ENCODE results near the gene SH2D6.
"Not testable (repeated sequence)": the region's sequence is repeated elsewhere in the genome, so short reads cannot be mapped to it uniquely, and the experiment has no call there.

Gene SH2D6

DNA sequence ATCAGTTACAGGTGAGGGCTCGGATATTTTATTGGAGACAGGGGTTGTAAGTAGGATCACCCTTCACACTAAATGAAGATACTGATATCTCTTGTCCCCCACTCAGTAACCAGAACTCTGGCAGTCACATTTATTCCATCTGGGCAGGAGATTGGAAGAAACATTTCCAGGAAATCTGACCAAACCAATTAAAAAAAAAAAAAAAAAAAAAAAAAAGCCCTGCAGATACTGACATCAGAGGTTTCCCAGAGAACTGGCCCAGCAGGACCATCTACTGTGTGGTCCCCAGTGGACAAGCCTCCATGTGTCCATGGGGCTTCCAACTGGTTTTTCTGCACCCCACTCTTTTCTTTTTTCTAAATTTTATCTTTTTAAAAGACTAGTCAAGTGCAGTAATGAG, 41.3 kb downstream of the SH2D6 start:
- in situ Hi-C loops (cut with HindIII; ENCODE audit: low sequenced_read_pairs): loop anchor here (5.0 kb wide), 1 partner anchor 78 kb away; the partner anchor contains the start of gene MAT2A

DNA sequence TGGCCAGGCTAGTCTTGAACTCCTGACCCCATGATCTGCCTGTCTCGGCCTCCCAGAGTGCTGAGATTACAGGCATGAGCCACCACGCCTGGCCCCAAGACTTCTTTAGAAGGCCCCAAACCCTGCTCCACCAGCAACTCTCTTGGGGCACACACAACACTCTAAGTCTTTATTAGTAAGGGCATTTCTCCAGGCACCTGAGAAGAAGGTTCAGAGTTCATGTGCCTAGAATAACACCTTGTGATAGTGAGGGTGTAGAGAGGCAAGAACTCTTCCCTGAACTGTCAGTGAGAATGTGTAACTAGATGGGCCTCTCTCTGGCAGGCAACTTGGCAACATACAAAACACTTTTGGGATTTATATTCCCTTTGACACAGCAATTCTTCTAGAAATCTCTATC, 43.8 kb downstream of the SH2D6 start:
- in situ Hi-C loops (cut with HindIII; ENCODE audit: low sequenced_read_pairs): no loop called here

DNA sequence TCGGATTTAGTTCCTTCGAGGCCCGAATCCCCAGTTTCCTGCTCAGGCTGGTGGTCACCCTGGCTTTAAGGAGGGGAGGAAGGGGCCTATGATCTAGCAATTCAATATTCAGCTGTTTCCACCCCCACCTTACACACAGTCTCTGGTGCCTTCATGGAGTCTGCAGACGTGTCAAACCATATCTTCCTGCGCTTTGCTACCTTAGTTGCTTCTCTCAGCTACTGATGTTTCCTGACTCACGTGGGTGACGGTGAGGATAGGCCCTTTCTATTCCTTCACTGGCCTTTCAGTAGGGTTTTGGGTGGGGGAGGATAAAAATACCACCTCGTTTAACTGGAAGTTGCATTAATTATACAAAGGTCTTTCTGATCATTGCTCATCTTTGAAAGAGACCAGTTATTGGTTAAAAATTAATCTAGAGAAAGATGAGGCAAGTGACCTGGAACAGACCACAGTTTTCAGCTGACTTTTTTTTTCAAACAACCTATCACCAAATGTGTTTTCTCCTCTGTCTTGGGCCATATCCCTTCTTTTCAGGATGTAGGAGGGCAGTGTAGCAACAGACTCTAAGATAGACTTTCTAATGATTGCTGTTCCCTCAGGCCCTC, 49.7 kb downstream of the SH2D6 start:
- in situ Hi-C loops (cut with HindIII; ENCODE audit: low sequenced_read_pairs): no loop called here

DNA sequence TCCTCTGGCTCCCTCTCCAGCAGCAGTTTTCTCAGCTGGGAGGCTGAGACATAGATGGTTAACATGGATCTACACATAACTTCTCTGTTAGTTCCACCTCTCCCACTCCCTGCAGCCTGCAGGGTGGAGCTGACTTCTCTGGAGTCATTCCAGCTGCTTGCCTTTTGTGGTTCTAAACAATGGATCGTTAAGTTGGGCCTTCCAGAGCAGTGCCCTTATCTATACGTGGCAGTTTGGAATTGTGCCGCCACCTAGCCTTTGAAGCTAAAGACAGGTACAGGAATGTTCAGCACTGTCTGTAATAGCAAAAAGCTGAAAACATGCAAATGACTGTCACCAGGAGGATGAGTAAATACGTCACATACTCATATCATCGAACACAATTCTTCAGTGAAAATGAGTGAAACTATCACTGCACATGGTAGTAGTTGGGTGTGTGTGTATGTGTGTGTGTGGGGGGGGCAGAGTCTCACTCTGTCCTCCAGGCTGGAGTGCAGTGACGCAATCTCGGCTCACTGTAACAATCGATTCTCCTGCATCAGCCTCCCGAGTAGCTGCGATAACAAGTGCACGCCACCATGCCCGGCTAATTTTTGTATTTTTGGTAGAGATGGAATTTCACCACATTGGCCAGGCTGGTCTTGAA, 50.3 kb downstream of the SH2D6 start:
- in situ Hi-C loops (cut with HindIII; ENCODE audit: low sequenced_read_pairs): no loop called here

DNA sequence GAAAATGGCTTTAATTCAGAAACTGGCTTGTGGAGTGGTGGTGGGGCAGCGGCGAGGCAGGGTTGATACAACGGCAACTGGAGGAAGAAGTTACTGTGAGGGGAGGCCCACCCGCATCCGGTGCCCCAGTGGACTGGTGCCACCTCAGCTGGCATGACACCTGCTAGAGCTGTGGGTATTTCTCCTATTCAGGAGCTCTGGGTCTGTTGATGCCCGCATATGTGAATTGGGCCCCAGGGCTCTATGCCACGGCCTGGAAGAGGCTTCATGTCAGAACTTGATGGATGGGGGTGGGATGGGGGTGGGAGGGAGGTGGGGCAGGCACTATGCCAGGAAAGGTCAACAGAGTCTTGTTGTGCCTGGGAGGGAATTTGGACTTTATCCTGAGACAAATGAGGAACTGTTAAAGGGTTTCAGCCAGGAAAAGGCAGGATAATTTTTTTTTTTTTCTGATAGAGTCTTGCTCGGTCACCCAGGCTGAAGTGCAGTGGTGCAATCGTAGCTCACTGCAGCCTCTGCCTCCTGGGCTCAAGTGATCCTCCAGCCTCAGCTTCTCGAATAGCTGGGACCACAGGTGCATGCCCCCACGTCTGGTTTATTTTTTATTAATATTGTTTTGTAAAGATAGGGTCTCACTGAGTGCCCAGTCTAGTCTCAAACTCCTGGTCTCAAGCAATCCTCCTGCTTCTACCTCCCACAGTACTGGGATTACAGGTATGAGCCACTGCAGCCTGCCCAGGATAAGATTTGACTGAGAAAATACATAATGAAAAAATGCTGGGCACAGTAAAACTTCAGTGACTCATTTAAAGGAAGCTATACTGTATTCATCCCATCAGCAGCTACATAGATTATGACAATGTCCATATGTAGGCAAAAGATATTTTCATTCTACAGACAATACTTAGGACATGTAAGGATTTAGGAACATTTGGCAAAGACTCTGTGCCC, 52.6 kb downstream of the SH2D6 start:
- in situ Hi-C loops (cut with HindIII; ENCODE audit: low sequenced_read_pairs): loop anchor here (5.0 kb wide), 1 partner anchor 59 kb away; the partner anchor contains the start of gene CAPG

- in situ Hi-C loops (cut with HindIII; ENCODE audit: low sequenced_read_pairs): loop anchor here (5.0 kb wide), 1 partner anchor 60 kb away; the partner anchor contains the start of gene CAPG
Observed at GRCh38 chr2:85472261-85472660, 53.7 kb downstream of the SH2D6 start.

DNA sequence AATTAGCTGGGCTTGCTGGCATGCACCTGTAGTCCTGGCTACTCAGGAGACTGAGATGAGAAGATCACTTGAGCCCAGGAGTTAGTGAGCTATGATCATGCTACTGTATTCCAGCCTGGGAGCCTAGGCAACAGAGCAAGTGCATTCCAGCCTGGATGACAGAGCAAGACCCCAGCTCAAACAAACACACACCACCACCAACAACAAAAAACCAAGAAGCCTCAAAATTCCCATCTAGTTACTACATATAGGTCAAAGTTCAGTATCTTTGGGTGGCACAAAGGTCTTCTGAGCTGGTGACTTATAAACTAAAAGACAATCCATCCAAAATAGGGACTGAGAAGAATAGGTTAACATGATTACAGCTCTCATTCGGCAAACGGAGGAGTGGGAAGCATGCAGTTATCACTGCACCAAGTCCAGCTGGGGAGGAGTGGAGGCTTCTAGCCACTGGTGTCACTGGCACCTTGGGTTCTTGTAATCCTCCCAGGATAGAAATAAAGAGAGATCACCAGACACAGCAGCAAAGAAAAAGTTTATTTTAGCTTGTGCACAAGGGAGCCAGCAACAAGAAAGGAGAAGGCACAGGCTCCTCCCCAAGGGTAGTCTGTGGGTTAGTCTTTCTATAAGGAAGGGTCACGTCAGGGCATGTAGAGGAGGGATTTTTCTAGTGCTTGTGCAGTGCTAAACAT, 57.4 kb downstream of the SH2D6 start:
- in situ Hi-C loops (cut with HindIII; ENCODE audit: low sequenced_read_pairs): no loop called here

GRCh38 chr2:85476624-85477023, 58.1 kb downstream of the SH2D6 start:
- in situ Hi-C loops (cut with HindIII; ENCODE audit: low sequenced_read_pairs): no loop called here

- in situ Hi-C loops (cut with HindIII; ENCODE audit: low sequenced_read_pairs): no loop called here
Observed at GRCh38 chr2:85477884-85478283, 59.4 kb downstream of the SH2D6 start.

DNA sequence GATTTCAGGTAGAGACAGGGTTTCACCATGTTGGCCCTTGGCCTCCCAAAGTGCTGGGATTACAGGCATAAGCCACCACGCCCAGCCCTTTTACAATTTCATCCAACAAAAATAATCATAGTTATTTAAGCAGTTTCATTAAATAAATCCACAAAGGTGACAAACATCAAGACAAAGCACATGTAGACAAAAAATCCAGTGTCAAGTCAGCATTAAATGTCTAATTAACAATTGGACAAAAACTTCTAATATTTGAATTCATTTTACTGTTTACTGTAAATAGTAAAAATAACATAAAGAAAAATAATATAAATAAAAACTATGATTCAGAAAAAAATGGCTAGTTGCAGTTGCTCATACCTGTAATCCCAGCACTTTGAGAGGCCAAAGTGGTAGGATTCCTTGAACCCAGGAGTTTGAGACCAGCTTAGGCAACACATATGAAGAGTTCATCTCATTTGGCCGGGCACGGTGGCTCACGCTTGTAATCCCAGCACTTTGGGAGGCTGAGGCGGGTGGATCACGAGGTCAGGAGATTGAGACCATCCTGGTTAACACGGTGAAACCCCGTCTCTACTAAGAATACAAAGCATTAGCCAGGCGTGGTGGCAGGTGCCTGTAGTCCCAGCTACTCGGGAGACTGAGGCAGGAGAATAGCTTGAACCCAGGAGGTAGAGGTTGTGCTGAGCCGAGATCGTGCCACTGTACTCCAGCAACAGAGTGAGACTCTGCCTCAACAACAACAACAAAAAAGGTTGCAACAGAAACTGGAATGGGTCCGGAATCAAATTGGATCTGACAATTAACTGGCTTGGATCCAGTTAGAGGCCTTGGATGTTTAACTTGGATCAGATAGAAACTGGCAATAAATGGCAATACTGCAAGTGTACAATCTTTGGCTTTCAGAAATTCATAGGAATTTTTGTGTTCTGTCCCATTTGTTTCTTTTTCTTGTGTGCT, 63.6 kb downstream of the SH2D6 start:
- in situ Hi-C loops (cut with HindIII; ENCODE audit: low sequenced_read_pairs): no loop called here

DNA sequence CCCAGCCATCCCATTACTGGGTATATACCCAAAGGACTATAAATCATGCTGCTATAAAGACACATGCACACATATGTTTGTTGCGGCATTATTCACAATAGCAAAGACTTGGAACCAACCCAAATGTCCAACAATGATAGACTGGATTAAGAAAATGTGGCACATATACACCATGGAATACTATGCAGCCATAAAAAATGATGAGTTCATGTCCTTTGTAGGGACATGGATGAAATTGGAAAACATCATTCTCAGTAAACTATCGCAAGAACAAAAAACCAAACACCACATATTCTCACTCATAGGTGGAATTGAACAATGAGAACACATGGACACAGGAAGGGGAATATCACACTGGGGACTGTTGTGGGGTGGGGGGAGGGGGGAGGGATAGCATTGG, 66.1 kb downstream of the SH2D6 start:
- in situ Hi-C loops (cut with HindIII; ENCODE audit: low sequenced_read_pairs): not testable (repeated sequence)

- in situ Hi-C loops (cut with HindIII; ENCODE audit: low sequenced_read_pairs): no loop called here
Observed at GRCh38 chr2:85485815-85486214, 67.3 kb downstream of the SH2D6 start.
